ENCODE data around the gene ABI3BP. TPM values are rescaled to one million over a fixed set of nuclear protein-coding genes. Genes with fewer than 3 reads are reported as not detected.

Gene ABI3BP
- total RNA-seq, 1 experiment from 2014 or later, result 0.15 TPM

DNA sequence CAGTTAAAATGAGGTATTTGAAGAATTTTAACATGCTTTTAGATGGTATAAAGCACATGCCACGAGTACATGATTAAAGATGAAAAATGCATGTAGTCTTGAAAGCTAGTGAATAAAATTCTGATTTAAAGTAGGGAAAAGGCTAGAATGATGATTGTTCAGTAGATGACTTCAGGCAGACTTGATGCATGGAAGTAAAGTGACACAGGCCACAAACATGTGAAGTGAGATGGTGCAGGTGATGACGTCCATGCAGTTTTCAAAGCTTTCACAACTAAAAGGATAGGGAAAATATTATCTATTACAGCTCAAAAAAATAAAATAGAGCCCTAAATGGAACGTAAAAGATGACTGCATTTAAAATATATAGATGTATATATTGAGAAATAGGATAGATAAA, 143.1 kb downstream of the ABI3BP start:
- Histone ChIP-seq H3K9me3 (ENCODE audit: control insufficient read depth in 1 of 2, insufficient read depth in 1 of 2, low read depth in 1 of 2, low read length in 2 of 2) (no peaks in the 10 kb centered on the region), H3K4me2 (ENCODE audit: low read length) (no peak overlapping the region), H2AFZ (ENCODE audit: low read depth, low read length, poor library complexity, severe bottlenecking) (no peak overlapping the region), H3K36me3 (ENCODE audit: control insufficient read depth in 1 of 2, insufficient read depth in 2 of 2, low read length in 2 of 2) (no peaks in the 10 kb centered on the region), H3K27me3 (ENCODE audit: insufficient read depth, low read length) (no peaks in the 10 kb centered on the region), H3K4me1 (ENCODE audit: control insufficient read depth in 1 of 2, insufficient read depth in 2 of 2, low read length in 2 of 2) (no peaks in the 10 kb centered on the region), H3K4me3 (replicated peaks in 1 of 2; ENCODE audit: low read depth in 1 of 2, low read length in 2 of 2) (no peak overlapping the region), H4K20me1 (ENCODE audit: insufficient read depth) (no peaks in the 10 kb centered on the region), H3K9me2 (ENCODE audit: insufficient read depth) (no peaks in the 10 kb centered on the region), H3K9ac (ENCODE audit: low read length) (no peak overlapping the region), H3K27ac (ENCODE audit: low read depth, low read length) (no peak overlapping the region), H3K79me2 (ENCODE audit: insufficient read depth, low read length) (no peaks in the 10 kb centered on the region)
- intact Hi-C loops (cut with micrococcal nuclease), result no loop called here
- TF ChIP-seq ZNF274 (IDR thresholded peaks at IDR 0.05; ENCODE audit: low read depth, low read length) (no peak), SRF (IDR thresholded peaks at IDR 0.05; ENCODE audit: low read depth) (no peak), CEBPB (IDR thresholded peaks at IDR 0.05; ENCODE audit: low read depth) (no peak)
- ChIA-PET RAD21 (ENCODE audit: low non-redundant PET in 1 of 2, low total read pairs in 2 of 2, uncharacterized antibody in 2 of 2, unreplicated experiment in 2 of 2) (no interaction called here), CTCF (no interaction called here), POLR2A (no interaction called here)
- ATAC-seq (no peak), DNase-seq (ENCODE audit: low read depth, low spot score) (no peak)
- BruUV-seq (replicated peaks), result no TSS peak

DNA sequence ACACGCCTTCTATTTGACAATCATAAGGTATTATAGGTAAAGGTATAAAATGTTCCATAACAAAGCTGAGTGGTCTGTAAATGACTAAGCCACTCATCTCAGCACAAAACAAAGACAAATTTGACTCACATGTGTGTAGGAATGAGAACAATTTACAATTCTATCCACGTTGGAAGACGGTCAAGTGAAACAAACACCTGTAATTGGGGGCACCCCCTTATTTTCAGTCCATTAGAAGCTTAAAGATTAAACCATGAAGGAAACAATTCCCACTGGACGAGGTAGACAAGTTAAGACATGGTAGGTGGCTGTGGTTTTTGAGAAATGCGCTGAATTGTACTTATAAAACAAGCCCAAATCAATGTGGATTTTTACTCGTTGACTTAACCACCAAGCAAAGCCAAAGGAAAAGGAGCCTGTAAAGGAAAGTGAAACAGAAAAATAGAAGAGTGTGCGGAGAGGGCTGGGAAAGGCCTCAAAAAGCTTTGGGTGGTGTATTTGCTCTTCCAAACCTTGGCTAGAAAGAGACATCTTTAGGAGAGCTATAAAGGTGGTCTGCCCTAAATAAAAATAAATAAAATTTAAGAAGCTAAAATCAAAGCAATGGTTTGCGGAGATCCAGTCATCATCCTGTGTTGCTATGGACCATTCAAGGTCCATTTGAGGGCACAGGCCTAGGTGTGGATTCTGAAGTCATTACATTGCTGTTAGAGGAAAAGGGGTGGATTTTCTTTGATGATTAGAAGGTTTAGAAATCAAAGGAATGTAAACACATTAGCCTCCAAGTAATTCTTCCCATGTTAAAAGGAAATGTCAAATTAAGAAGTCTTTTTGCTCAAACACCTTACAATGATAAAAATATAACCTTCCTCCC, 148.9 kb downstream of the ABI3BP start:
- no TSS peak for BruUV-seq (replicated peaks)
- CTCF ChIA-PET, result no interaction called here

More for the DNA sequence above, 148.9 kb downstream of the ABI3BP start:
- intact Hi-C loops (cut with micrococcal nuclease), result no loop called here
- Histone ChIP-seq H3K4me2 (ENCODE audit: low read length) (no peak overlapping the region), H4K20me1 (ENCODE audit: insufficient read depth) (no peaks in the 10 kb centered on the region), H3K9ac (ENCODE audit: low read length) (no peak overlapping the region), H3K79me2 (ENCODE audit: insufficient read depth, low read length) (no peaks in the 10 kb centered on the region), H3K9me3 (ENCODE audit: control insufficient read depth in 1 of 2, insufficient read depth in 1 of 2, low read depth in 1 of 2, low read length in 2 of 2) (no peaks in the 10 kb centered on the region), H3K27ac (ENCODE audit: low read depth, low read length) (no peak overlapping the region), H2AFZ (ENCODE audit: low read depth, low read length, poor library complexity, severe bottlenecking) (no peak overlapping the region), H3K9me2 (ENCODE audit: insufficient read depth) (no peaks in the 10 kb centered on the region), H3K27me3 (ENCODE audit: insufficient read depth, low read length) (no peaks in the 10 kb centered on the region), H3K36me3 (ENCODE audit: control insufficient read depth in 1 of 2, insufficient read depth in 2 of 2, low read length in 2 of 2) (no peaks in the 10 kb centered on the region), H3K4me1 (ENCODE audit: control insufficient read depth in 1 of 2, insufficient read depth in 2 of 2, low read length in 2 of 2) (no peaks in the 10 kb centered on the region), H3K4me3 (replicated peaks in 1 of 2; ENCODE audit: low read depth in 1 of 2, low read length in 2 of 2) (no peak overlapping the region)
- POLR2A ChIA-PET, result no interaction called here
- RAD21 ChIA-PET (ENCODE audit: low non-redundant PET in 1 of 2, low total read pairs in 2 of 2, uncharacterized antibody in 2 of 2, unreplicated experiment in 2 of 2), result no interaction called here
- no peak for ATAC-seq
- TF ChIP-seq ZBTB33 (IDR thresholded peaks at IDR 0.05; ENCODE audit: extremely low read depth, insufficient replicate concordance, low read length), result no peak
- no peak for TF ChIP-seq ZFX (IDR thresholded peaks at IDR 0.05)
- no peak for TF ChIP-seq SIN3A (IDR thresholded peaks at IDR 0.05; ENCODE audit: low read depth)
- TF ChIP-seq CEBPB (IDR thresholded peaks at IDR 0.05; ENCODE audit: low read depth), result no peak
- TF ChIP-seq SRF (IDR thresholded peaks at IDR 0.05; ENCODE audit: low read depth), result no peak
- no peak for TF ChIP-seq POLR2A (IDR thresholded peaks at IDR 0.05; ENCODE audit: borderline replicate concordance, extremely low read depth, insufficient read depth, insufficient read length)
- TF ChIP-seq EGR1 (IDR thresholded peaks at IDR 0.05; ENCODE audit: low read depth), result no peak
- TF ChIP-seq SP1 (IDR thresholded peaks at IDR 0.05; ENCODE audit: low read depth), result no peak
- TF ChIP-seq POLR2AphosphoS5 (IDR thresholded peaks at IDR 0.05; ENCODE audit: low read depth, low read length), result no peak
- no peak for TF ChIP-seq YY1 (IDR thresholded peaks at IDR 0.05; ENCODE audit: extremely low read depth, insufficient replicate concordance, low read depth, low read length)
- TF ChIP-seq, protein P1, sequence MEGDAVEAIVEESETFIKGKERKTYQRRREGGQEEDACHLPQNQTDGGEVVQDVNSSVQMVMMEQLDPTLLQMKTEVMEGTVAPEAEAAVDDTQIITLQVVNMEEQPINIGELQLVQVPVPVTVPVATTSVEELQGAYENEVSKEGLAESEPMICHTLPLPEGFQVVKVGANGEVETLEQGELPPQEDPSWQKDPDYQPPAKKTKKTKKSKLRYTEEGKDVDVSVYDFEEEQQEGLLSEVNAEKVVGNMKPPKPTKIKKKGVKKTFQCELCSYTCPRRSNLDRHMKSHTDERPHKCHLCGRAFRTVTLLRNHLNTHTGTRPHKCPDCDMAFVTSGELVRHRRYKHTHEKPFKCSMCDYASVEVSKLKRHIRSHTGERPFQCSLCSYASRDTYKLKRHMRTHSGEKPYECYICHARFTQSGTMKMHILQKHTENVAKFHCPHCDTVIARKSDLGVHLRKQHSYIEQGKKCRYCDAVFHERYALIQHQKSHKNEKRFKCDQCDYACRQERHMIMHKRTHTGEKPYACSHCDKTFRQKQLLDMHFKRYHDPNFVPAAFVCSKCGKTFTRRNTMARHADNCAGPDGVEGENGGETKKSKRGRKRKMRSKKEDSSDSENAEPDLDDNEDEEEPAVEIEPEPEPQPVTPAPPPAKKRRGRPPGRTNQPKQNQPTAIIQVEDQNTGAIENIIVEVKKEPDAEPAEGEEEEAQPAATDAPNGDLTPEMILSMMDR (IDR thresholded peaks at IDR 0.05 in 2 of 3, conservative IDR thresholded peaks at IDR 0.05 in 1 of 3; ENCODE audit: borderline replicate concordance in 1 of 3, insufficient read depth in 1 of 3, low read depth in 2 of 3, low read length in 2 of 3), result no peak
- TF ChIP-seq JUND (IDR thresholded peaks at IDR 0.05), result no peak
- no peak for TF ChIP-seq EZH2 (IDR thresholded peaks at IDR 0.05)
- DNase-seq (ENCODE audit: low read depth, low spot score), result no peak
